DND-41 (cell line): ENCODE results near the gene NEDD9.

ENCODE experiments used
- ATAC-seq: fragments of 200-7000 bp; cut with Tn5 transposase; 3 replicates; pipeline ENCODE4 v1.9.1; 2021; ENCODE audit warnings: low read depth; ENCODE audit not compliant: insufficient read depth
- DNase-seq: peaks from one replicate; pipeline ENCODE4 v3.0.0-alpha.2; 2020
- H2AFZ ChIP-seq: 2 replicates; pipeline ENCODE4 v1.6.0; 2012; ENCODE audit warnings: low read depth, low read length
- H3K27ac ChIP-seq: 2 replicates; pipeline ENCODE4 v1.5.1; 2012; ENCODE audit warnings: low read length, inconsistent platforms
- H3K27me3 ChIP-seq: fragments of 200-600 bp; sonication (generic); 2 replicates; pipeline ENCODE4 v1.6.0; 2012; ENCODE audit warnings: low read length, mild to moderate bottlenecking, inconsistent platforms; ENCODE audit not compliant: insufficient read depth, poor library complexity
- H3K36me3 ChIP-seq: 2 replicates; pipeline ENCODE4 v1.5.1; 2012; ENCODE audit warnings: low read length, inconsistent platforms; ENCODE audit not compliant: insufficient read depth
- H3K4me1 ChIP-seq: 2 replicates; pipeline ENCODE4 v1.5.1; 2012; ENCODE audit warnings: mild to moderate bottlenecking, low read length; ENCODE audit not compliant: insufficient read depth
- H3K4me2 ChIP-seq: 2 replicates; pipeline ENCODE4 v1.6.0; 2012; ENCODE audit warnings: mild to moderate bottlenecking, moderate library complexity, low read length, inconsistent platforms; ENCODE audit not compliant: insufficient read depth
- H3K4me3 ChIP-seq, 2 experiments: fragments of 200-600 bp in 1 of 2; shearing (Covaris generic) in 1 of 2; 2 replicates each; pipeline ENCODE4 v1.5.1; 2012 to 2016; ENCODE audit warnings: inconsistent platforms in 2 of 2, low read length in 2 of 2, mild to moderate bottlenecking in 2 of 2, low read depth in 1 of 2, moderate library complexity in 1 of 2
- H3K79me2 ChIP-seq: 2 replicates; pipeline ENCODE4 v1.6.0; 2012; ENCODE audit warnings: low read length, inconsistent platforms; ENCODE audit not compliant: insufficient read depth
- H3K9ac ChIP-seq: 2 replicates; pipeline ENCODE4 v1.6.0; 2012; ENCODE audit warnings: low read depth, mild to moderate bottlenecking, inconsistent platforms, low read length, moderate library complexity
- H3K9me3 ChIP-seq: 2 replicates; pipeline ENCODE4 v1.5.1; 2012; ENCODE audit warnings: low read length, moderate library complexity, mild to moderate bottlenecking, inconsistent platforms; ENCODE audit not compliant: insufficient read depth, severe bottlenecking
- H4K20me1 ChIP-seq: 2 replicates; pipeline ENCODE4 v1.6.0; 2012; ENCODE audit warnings: low read length; ENCODE audit not compliant: insufficient read depth
- EZH2 ChIP-seq: IDR thresholded peaks from 3 replicates; pipeline ENCODE4 v1.6.1; 2012; ENCODE audit warnings: borderline replicate concordance, low read depth, mild to moderate bottlenecking, moderate library complexity, low read length, inconsistent platforms; ENCODE audit not compliant: severe bottlenecking
- TF ChIP-seq, protein P1 (sequence below): IDR thresholded peaks from 2 replicates; pipeline ENCODE4 v1.5.1; 2012; ENCODE audit warnings: borderline replicate concordance, low read length, moderate library complexity, mild to moderate bottlenecking; ENCODE audit not compliant: poor library complexity, severe bottlenecking; ENCODE audit errors: extremely low read depth

Gene NEDD9

DNA sequence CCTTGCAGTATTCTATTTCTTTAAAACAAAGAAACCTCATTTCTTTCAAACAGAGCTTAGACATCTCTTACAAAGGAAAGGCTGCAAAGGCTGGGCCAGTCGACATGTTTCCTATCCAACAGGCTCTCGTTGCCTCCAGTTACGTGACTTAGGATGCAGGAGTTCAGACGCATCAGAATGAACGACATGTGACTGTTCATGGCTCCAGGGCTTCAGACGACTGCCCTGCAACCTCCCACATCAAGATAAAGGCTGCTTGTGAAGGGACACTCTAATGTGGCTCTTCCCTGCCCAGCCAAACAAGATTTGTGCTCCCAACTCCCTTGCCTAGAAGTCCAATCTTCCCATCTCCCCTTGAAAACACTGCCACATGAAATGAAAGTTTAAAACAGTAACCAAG is 14.3 kb upstream of the NEDD9 start:
- H3K27ac ChIP-seq = no peak overlapping the region
- no peaks in the 10 kb centered on the region for H3K79me2 ChIP-seq
- TF ChIP-seq, protein P1, sequence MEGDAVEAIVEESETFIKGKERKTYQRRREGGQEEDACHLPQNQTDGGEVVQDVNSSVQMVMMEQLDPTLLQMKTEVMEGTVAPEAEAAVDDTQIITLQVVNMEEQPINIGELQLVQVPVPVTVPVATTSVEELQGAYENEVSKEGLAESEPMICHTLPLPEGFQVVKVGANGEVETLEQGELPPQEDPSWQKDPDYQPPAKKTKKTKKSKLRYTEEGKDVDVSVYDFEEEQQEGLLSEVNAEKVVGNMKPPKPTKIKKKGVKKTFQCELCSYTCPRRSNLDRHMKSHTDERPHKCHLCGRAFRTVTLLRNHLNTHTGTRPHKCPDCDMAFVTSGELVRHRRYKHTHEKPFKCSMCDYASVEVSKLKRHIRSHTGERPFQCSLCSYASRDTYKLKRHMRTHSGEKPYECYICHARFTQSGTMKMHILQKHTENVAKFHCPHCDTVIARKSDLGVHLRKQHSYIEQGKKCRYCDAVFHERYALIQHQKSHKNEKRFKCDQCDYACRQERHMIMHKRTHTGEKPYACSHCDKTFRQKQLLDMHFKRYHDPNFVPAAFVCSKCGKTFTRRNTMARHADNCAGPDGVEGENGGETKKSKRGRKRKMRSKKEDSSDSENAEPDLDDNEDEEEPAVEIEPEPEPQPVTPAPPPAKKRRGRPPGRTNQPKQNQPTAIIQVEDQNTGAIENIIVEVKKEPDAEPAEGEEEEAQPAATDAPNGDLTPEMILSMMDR = no peak
- no peak for ATAC-seq
- no peak overlapping the region for H3K4me3 ChIP-seq
- no peaks in the 10 kb centered on the region for H3K27me3 ChIP-seq
- no peaks in the 10 kb centered on the region for H3K9me3 ChIP-seq
- H3K4me1 ChIP-seq = no peaks in the 10 kb centered on the region
- H3K4me2 ChIP-seq = no peak overlapping the region
- DNase-seq = no peak
- H3K9ac ChIP-seq = no peak overlapping the region
- H4K20me1 ChIP-seq = no peaks in the 10 kb centered on the region
- H2AFZ ChIP-seq = no peak overlapping the region
- no peaks in the 10 kb centered on the region; the same call in 1 of the 2 replicates for H3K36me3 ChIP-seq

DNA sequence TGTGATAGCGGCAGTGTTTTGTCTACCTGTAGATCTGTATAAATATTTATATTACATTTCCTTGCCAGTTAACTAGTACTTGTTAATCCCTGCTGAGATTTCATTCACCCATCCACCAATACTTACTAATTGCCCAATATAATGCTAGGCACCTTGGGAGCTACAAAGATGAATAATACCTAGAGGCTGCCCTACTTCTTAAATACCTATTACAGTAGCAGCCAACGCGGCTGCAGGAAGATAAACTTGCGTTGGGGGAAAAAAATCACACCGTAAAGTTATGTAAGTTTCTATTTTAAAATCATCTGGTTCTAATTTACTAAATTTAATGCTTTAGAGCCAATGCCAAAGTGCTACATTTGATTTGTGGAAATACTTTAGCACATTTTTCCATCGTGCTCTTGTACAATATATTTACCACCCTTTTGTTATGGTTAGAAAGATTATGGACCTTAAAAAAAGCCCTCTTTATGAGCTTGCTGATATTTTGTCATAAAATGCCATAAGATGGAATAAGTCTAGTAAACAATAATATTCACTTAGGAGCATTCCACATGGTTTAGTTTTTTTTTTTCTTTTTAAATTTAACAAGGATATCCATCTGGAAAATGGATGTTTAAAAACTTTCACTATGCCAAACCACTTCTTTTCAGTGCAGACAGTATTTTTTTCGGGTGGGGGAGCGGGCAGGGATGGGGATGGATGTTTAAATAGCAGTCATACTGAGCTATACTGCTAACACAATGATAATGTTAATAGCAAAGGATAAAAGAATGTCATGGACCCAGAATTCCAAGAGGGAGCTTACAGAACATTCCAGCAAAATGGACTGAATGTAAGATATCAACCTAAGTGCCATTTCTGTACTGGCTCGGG is 13.2 kb upstream of the NEDD9 start:
- no peak overlapping the region for H3K4me2 ChIP-seq
- no peaks in the 10 kb centered on the region for H4K20me1 ChIP-seq
- H3K9me3 ChIP-seq = no peaks in the 10 kb centered on the region
- ATAC-seq (no peak), DNase-seq (no peak)
- no peaks in the 10 kb centered on the region; the same call in 1 of the 2 replicates for H3K36me3 ChIP-seq
- H3K27ac ChIP-seq = no peak overlapping the region
- H2AFZ ChIP-seq = no peak overlapping the region
- no peak overlapping the region for H3K9ac ChIP-seq
- TF ChIP-seq, protein P1 = no peak
- TF ChIP-seq EZH2 = no peak
- H3K79me2 ChIP-seq = no peaks in the 10 kb centered on the region
- H3K4me1 ChIP-seq = no peaks in the 10 kb centered on the region
- H3K27me3 ChIP-seq = no peaks in the 10 kb centered on the region
- no peak overlapping the region for H3K4me3 ChIP-seq

DNA sequence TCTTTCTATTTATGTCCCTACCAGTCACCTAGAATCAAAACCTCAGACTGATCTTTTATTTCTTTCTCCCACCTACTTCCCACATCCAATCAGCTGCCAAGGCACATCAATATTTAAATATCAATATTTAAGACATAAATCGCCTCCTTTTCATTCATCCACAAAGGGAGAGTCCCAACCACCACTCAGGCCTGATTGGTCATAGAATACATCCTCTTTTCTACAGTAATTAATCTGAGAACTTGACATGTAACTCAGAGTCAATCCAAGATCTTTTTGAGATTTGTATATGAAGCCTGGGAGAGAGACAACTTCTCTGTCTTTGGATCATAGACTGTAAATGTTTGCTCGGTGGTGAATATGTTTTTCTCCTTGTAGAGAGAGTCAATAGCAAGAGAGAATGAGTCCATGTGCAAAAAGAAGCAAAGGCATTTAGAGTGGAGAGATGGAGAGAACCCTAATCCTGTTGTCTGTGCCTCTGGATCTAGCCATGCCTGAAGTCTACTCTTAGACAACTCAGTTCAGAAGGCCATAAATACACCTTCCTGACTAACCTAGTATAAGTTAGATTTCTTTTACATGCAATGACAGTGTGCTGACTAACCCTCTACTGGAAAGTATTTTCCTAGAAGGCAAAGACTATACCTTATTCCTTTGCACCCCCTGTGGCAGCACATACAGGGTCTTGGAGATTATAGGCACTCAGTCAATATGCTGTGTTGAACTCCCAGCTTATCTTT is 12.1 kb upstream of the NEDD9 start:
- ATAC-seq (no peak), DNase-seq (no peak)
- H3K9me3 ChIP-seq = no peaks in the 10 kb centered on the region
- no peaks in the 10 kb centered on the region for H3K79me2 ChIP-seq
- no peak overlapping the region for H3K4me2 ChIP-seq
- no peak overlapping the region for H3K4me3 ChIP-seq
- H3K4me1 ChIP-seq = no peaks in the 10 kb centered on the region
- H2AFZ ChIP-seq = no peak overlapping the region
- H3K27ac ChIP-seq = no peak overlapping the region
- no peaks in the 10 kb centered on the region for H4K20me1 ChIP-seq
- H3K27me3 ChIP-seq = no peaks in the 10 kb centered on the region
- no peak overlapping the region for H3K9ac ChIP-seq
- TF ChIP-seq, protein P1 = no peak
- no peak for TF ChIP-seq EZH2
- H3K36me3 ChIP-seq = no peaks in the 10 kb centered on the region; the same call in 1 of the 2 replicates
